HG02981 (cell line): ENCODE results near the gene KLHL17.

Experiments used
- ATAC-seq: cut with Tn5 transposase; IDR thresholded peaks from one replicate; pipeline ENCODE4 v1.9.1; 2021; ENCODE audit warnings: mild to moderate bottlenecking, moderate library complexity; ENCODE audit not compliant: unreplicated experiment

KLHL17 gene

DNA sequence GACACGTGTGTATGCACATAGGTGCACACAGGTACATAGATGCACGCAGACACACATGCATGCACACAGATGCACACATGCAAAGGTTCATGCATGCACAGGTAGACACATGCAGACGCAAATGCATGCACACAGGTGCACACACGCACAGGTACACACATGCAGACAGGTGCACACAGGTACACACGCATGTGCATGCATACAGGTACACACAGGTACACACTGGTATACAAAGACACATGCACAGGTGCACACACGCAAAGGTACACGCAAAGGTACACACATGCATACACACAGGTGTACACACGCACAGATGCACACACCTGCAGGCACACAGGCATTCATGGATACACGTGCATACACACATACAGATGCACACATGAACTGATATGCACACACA lies 10.1 kb upstream of the KLHL17 start:
- ATAC-seq, result no peak

DNA sequence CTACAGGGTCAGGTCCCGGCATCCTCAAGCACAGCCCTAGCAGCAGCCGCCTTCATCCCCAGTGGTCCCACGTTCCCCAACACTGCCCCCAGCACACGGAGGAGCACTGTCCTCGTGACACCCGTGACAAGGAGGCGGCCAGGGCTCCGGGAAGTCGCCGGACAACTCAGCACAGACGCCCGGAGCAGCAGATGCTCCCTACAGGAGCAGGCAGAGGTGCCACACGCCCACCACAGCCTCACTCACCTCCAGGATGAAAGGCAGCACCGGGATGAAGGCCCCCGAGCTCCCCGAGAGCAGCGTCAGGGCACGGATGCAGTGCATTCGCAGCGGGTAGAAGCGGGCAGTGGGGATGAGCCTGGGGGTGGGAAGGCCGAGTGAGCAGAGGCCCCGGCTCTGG lies 9.5 kb upstream of the KLHL17 start:
- ATAC-seq, result no peak

DNA sequence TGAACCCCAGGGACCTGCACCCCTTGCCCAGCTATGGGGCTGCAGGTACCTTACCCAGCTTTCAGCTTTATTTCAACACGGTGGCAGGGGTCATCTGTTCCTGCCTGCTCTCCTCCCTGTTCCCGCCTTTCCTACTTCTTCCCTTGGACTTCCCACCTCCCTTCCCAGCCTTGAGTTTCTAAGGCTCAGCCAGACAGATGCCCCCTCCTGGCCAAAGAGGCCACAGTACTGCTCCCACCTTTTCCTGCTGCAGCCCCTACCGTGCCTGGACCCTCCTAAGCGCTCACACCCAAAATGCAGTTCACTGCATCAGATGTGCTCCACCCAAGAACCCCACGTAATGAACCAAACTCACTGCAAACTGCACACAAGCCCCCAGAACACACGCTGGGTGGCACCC lies 9.0 kb upstream of the KLHL17 start:
- no peak for ATAC-seq

DNA sequence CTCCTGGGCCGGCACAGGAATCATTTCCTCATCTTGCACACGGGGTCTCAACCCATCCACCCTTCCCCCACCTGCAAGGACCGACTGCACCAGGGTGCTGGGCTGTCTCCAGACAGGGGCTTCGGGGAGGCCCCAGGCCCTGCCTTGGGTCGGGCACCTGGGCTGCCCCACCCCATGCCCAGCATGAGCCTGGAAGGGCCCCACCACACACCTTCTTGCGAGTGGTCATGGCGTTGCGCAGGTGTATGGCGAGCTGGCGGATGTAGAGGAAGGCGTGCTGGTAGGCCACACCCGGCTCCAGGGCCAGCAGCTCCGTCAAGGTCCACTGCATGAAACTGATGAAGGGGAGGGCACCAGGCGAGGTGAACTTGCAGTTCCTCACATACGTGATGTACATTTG lies 8.2 kb upstream of the KLHL17 start:
- no peak for ATAC-seq

DNA sequence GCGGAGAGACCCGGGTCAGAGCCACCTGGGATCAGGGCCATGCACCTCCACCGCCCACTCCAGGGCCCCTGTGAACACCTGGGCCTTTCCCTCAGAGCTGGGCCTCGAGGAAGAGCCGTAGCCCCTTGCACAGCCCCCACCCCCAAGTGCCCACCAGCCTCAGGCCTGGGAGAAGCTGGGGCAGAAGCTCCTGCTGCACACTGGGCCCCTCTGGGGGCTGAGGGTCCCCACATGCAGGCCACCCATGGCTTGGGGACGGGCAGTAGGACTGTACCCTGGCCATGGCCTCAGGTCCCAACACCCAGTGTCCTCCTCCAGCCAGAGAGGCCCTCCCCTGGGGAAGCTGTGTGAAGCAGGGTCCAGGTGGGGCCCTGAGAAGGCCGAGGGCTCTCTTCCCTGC lies 7.8 kb upstream of the KLHL17 start:
- no peak for ATAC-seq

DNA sequence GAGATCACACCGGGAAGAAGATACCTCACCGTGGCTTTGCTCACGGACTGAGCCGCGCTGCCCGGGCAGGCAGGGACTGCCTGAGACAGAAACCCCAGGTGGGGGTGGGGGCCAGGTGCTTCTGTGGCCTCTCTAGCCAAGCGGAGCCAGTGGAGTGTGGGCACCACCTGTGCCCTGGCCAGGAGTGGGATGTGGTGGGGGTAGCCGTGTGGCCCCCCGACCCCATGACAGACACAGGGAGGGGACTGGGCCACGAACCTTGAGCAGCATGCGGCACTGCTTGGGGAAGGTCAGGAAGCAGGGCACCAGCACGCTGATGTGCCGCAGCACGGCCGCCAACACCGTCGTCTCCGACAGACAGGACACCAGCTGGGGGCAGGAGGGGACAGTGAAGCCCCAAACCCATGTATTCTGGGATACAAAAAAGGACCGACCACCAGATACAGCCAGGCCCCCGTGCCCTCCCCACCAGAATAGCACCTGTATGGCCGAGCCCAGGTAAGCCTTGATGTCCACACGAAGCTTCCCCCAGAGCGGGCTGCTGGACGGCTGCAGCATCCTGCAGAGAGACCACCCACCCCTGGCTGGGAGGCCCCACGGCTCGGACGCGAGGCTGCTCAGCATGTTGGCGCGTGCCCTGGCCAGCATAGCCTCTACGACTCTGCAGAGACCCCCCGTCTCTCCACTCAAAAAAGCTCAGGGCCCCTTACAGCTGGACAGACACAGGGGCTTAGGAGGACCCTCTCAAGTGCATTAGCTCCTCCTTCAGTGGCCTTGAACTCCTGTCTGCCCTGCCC lies 6.7 kb upstream of the KLHL17 start:
- no peak for ATAC-seq

DNA sequence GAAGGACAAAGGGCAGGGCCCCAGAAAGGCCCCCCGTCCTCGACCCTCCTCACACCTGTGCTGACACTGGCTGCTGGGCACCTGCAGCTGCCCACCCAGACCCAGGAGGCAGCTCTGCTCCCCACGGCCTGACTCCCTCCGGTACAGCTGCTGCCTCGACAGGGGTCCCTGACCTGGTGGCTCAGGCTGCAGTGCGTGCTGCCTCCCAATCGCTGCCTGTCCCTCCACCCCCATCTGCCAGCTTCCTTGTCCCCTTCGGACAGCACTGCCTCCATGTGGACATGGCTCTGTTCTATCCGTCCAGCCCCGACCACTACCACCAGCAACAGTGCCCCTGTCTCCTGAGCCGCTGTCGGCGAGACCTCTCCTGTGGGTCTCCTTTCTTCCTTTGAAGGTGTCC lies 5.5 kb upstream of the KLHL17 start:
- no peak for ATAC-seq

DNA sequence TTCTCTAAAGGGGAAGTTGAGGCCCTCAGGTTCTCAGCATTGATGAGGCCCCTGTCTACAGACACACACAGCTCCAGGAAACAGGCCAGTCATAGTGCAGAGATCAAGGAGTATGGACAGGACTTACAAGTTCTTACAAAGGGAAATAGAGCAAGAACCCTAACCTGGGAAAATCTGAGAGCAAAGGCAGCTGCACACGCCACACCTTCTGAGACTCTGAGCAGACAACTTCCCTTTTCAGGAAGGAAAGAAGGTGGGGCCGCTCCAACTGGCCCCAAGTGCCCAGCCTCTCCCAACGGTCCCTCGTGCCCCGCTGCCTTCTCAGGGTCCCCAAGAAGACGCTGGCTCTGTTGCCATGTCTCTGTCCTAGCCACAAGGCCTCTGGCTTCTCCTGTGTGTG lies 4.9 kb upstream of the KLHL17 start:
- no peak for ATAC-seq

DNA sequence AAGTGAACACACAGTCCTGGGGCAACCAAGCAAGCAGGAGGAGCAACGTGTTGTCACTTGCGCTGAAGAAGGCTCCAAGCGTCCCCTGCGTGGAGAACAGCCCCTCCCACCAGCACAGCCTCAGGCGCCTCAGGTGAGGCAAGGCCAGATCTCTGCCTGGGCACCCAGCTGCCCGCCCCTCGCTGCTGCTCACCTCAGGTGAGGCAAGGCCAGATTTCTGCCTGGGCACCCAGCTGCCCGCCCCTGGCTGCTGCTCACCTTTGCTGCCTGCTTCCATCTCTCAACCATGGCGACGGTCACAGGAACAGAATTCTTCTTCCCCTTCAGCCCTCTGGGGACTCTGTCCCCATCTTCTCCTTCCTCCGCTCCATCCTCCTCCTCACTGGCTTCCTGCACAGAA lies 3.7 kb upstream of the KLHL17 start:
- no peak for ATAC-seq

DNA sequence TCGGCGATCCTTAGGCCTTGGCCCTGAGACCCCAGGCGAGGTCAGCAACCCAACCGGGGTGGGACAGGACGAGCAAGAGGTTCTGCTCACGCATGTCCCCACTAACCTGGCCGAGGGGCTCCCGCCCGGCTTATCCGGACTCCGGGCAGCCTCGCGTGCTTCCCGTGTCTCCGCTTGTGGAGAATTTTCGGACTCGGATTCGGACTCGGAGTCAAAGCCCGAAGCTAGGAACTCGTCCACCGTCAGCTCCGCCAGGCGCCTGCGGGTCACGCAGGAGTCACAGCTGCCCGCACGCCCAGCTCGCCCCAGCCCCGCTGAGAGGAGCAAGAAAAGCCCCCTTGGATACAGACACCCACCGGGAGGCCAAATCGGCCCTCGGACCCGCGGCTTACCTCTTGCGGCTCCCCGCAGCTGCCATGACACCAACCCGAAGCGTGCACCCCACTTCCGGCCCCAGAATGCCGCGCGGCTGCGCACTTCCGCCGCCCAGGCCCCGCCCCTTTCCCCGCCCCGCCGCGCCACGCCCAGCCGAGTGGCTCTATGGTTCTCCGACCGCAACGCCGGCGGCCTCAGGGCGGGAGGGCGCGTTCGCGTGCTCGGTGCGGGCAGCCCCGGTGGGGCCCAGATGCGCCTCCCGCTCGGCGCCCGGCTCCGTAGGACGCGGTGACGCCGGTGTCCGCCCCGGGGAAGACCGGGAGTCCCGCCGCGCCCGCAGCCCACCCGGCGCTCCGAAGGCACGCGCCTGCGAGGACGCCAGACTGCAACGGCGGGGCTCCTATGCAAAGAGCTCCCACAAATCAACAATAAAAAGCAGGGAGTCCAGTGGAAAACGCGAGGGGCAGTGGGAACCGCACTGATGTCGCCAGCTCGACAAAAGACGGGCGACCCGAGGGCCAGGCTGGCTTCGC lies 1.3 kb upstream of the KLHL17 start, which contains the start of gene NOC2L:
Gene NOC2L, minus strand, starts transcription at position 434 of the 908 bp plus-strand sequence. Its CDS starts 16 bp downstream, at position 418.
- ATAC-seq, result peak; percentile 71

DNA sequence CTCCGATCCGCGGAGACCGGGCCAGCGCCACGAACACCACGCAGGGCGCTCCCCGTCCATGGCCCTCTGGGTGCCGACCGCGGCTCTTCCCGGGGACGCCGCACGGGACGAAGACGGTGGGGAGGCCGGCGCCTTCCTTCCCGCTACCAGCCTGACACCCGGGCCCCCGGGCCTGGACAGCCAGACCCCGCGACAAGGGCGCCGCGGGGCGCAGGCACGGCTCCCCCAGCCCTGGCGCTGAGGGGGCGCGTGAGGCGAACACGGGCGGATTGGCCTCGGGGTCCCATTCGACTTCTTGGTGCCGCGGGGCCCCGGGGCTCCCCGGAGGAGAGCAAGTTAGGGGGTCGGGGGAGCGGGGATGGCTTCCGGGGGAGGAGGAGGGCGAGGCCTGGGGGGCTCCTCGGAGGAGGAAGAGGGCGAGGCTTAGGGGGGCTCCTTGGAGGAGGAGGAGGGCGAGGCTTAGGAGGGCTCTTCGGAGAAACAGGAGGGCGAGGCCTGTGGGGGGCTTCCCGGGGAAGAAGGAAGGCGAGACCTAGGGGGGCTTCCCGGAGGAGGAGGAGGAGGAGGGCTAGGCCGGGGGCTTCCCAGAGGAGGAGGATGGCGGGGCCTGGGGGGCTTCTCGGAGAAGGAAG lies 537 bp upstream of the KLHL17 start:
- no peak for ATAC-seq

DNA sequence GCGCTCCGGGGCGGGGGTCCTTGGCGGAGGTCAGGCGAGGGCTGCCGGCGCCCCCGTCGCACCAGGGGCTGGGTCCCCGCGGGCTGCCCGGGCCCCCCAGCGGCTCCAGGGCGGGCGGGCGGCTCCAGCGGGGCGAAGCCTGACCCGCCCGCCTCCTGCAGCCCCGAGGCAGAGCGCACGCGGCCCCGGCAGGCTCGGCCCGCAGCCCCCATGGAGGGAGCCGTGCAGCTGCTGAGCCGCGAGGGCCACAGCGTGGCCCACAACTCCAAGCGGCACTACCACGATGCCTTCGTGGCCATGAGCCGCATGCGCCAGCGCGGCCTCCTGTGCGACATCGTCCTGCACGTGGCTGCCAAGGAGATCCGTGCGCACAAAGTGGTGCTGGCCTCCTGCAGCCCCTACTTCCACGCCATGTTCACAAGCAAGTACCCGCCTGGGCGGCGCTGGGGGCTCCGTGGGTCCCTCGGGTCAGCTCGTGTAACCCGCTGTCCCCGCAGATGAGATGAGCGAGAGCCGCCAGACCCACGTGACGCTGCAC lies 817 bp downstream of the KLHL17 start:
- ATAC-seq, result no peak

DNA sequence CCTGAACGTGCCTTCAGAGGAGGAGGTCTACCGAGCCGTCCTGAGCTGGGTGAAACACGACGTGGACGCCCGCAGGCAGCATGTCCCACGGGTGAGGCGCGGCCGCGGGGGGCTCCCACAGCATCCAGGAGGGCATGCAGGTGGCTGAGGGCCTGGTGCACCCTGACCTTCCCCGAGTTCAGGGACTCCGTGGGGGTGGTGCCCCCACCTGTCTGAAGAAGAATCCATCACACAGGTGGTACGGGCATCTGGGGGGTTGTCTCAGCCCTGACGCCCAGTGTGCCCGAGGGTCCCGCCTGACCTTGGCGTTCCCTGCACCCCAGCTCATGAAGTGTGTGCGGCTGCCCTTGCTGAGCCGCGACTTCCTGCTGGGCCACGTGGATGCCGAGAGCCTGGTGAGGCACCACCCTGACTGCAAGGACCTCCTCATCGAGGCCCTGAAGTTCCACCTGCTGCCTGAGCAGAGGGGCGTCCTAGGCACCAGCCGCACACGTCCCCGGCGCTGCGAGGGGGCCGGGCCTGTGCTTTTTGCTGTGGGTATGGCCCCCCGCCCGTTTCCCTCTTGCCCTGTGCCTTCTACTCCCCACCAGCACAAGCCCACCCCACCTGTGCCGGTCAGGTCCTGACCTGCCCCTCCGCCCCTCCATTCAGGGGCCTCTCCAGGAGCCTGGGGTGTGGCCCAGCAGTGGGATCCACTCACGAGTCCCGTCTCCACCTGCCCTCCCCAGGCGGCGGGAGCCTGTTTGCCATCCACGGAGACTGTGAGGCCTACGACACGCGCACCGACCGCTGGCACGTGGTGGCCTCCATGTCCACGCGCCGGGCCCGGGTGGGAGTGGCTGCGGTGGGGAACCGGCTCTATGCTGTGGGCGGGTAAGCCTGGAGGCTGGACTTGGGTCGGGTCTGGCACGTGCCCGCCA lies 2.3 kb downstream of the KLHL17 start:
- no peak for ATAC-seq

DNA sequence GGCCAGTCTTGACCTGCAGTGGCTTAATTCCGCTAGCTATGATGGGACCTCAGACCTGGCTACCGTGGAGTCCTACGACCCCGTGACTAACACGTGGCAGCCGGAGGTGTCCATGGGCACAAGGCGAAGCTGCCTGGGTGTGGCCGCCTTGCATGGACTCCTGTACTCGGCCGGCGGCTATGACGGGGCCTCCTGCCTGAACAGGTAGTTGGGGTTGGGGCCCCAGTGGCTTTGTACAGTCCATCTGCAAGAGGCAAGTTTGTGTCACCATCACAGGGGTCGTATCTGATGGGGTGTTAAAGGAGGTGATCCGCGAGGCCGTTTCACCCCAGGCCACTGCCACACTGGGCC lies 2.9 kb downstream of the KLHL17 start:
- ATAC-seq, result no peak

DNA sequence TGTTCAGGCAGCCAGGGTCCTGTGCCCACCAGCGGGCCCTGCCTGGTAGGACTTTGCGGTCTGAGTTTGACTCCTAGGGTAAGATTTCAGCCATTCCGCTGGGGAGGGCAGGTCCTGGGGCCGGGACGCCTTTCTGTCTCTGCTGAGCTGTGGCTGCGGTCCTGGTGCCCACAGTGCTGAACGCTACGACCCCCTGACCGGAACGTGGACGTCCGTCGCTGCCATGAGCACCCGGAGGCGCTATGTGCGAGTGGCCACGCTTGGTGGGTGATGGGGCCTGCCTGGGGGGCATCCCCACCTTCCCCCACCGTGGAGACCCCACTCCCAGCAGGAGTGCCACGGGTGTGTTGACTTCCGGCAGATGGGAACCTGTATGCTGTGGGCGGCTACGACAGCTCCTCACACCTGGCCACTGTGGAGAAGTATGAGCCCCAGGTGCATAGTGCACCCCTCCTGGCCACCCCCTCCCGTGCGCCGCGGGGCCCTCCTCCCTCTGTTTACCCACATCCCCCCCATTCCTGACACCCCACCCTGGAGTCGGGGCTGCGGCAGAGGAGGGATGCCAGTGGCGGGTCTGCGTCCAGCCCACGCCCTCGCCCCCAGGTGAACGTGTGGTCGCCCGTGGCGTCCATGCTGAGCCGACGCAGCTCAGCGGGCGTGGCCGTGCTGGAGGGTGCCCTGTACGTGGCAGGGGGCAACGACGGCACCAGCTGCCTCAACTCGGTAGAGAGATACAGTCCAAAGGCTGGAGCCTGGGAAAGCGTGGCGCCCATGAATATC lies 3.6 kb downstream of the KLHL17 start:
- no peak for ATAC-seq

DNA sequence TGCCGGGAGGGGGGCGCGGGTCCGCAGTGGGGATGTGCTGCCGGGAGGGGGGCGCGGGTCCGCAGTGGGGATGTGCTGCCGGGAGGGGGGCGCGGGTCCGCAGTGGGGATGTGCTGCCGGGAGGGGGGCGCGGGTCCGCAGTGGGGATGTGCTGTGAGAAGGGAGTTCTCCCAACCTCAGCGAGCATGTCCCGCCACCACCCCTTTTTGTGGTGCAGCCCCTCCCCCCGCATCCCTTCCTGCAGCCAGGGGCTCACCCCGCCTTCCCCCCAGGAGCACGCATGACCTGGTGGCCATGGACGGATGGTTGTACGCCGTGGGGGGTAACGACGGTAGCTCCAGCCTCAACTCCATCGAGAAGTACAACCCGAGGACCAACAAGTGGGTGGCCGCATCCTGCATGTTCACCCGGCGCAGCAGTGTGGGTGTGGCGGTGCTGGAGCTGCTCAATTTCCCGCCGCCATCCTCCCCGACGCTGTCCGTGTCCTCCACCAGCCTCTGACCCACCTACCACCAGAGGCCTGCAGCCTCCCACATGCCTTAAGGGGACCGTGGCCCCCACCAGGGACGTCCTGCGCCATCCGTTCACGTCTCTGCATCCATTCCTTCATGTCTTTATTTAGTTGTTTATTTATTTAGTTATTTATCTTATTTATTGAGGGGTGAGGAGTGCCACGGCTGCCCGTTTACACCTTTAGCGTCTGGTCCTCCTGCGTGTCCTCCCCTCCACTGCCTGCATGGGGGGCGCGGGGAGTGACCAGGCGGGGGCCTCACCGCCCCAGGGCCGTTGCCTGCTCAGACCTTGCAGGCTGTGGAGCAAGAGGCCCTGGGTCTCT lies 4.5 kb downstream of the KLHL17 start:
- ATAC-seq, result no peak

DNA sequence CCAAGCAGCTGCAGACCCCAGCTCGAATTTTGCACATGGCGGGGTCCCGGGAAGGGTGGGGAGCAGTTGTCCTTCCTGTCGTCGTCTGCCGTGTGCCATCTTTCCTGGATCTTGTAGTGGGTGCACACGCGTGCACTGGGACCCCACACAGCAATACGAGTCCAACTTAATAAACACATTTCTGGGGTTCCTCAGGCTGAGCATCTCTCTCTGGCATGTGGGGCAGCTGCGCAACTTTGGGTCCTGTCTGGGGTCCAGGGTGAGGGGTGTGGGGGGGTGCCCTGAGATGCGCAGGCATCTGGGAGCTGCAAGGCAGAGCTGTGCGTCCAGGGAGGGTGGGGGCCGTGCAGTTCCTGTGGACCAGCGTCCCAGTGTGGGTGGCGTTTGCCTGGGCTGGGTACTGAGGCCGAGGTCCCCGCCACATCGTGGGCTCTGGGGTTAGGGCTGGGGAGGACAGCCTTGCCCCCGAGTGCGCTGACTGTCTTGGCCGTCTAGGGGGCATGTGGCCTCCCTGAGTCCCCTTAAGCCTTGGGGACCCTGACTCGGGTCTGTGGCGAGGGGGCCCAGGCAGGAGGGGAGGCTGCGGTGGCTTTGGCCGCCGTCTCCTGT lies 5.2 kb downstream of the KLHL17 start:
- no peak for ATAC-seq

DNA sequence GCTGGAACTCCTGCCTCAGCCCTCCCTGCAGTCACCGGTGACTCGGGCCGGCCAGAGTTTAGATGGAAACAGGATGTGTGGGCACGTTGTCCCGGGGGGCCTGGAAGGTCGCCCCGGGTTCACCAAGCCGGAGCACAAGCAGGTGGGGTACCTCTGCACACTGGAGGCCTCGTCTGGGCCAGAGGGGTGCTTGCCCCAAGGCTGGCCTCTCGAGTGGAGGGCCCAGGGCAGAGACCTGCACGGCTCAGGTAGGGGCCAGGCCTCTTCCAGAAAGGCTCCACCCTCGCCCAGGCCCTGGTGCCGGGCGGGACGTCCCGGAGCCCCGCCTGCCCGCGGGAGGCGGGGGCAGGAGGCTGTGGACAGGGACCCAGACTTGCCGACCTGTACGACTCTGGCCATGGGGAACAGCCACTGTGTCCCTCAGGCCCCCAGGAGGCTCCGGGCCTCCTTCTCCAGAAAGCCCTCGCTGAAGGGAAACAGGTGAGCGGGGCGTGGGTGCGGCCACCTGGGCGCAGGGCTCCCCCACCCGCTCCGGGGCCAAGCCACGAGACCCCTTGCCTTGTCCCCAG lies 5.8 kb downstream of the KLHL17 start, which contains the start of gene PLEKHN1:
Gene PLEKHN1, plus strand, starts transcription at position 348 of the 569 bp plus-strand sequence. Its CDS starts 50 bp downstream, at position 398.
- no peak for ATAC-seq
